Measurements from ENCODE around the gene MYCBPAP.
"Not testable (repeated sequence)": the region's sequence is repeated elsewhere in the genome, so short reads cannot be mapped to it uniquely, and the experiment has no call there.

Gene MYCBPAP

DNA sequence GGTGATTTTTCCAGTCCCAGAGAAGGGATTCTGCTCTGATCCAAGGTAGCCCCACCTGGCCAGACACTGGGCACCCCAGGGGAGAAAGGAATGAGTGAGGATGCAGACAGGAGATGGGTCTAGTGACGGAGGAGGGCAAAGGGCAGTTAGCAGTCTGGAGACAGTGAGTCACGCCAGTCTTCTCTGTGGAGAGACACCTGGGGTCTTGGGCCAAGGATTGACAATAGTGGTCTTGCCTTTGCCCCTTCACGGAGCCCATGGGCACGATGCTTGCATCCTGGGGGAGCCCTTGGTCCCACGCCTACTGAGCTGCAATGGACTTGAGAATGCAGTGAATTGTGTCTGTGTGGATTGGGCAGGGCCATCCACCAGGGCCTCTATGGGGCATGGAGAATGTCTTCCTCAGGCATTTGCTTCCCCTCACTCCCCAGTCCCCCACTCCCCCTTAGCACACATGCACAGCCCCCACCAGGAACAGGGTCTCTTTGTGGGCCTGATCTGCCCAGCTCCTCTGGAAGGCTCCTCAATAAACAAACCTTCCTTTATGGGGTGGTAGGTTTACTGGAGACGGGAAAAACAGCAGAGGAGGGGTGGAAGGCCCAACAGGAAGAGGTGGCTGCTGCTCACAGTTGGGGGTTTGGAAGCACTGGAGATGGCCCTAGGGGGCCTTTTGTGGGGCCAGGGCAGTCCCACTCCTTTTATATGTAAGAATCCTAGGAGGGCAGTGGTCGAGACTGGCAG, 41.0 kb upstream of the MYCBPAP start:
- Histone ChIP-seq H3K4me1 (ENCODE audit: insufficient read depth, low read length) (no peaks in the 10 kb centered on the region), H3K27me3 (ENCODE audit: insufficient read depth, low read length) (peaks cover 47% of the 10 kb centered on the region), H3K4me3 (ENCODE audit: low read length) (no peak overlapping the region), H2AFZ (ENCODE audit: low read depth, low read length) (no peak overlapping the region), H3K9me3 (ENCODE audit: low read length) (peaks cover 7% of the 10 kb centered on the region), H3K36me3 (ENCODE audit: insufficient read depth, low read length) (no peaks in the 10 kb centered on the region)

DNA sequence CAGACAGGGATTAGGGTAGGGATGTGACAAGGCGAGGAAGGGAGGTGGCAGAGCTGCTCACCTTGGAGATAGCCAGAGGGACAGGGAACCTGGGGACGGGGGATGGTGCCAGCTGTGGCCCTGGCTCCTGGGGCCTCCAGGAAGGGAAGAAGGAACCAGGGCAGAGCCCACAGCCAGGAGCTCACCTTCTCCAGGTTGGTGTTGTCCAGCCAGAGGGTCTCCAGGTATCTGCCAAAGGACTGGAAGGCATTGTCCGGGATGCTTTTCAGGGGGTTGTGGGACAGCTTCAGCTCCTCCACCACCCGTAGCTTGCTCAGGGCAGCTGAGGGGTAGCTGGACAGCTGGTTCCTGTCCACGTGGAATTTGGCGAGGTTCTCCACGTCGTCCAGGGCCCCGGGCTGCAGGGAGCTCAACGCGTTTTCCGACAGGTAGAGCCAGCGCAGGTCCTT, 40.4 kb upstream of the MYCBPAP start:
- Histone ChIP-seq H3K27me3 (ENCODE audit: insufficient read depth, low read length) (peaks cover 51% of the 10 kb centered on the region), H3K36me3 (ENCODE audit: insufficient read depth, low read length) (no peaks in the 10 kb centered on the region), H3K9me3 (ENCODE audit: low read length) (peaks cover 7% of the 10 kb centered on the region), H3K4me1 (ENCODE audit: insufficient read depth, low read length) (no peaks in the 10 kb centered on the region), H2AFZ (ENCODE audit: low read depth, low read length) (no peak overlapping the region), H3K4me3 (ENCODE audit: low read length) (no peak overlapping the region)

DNA sequence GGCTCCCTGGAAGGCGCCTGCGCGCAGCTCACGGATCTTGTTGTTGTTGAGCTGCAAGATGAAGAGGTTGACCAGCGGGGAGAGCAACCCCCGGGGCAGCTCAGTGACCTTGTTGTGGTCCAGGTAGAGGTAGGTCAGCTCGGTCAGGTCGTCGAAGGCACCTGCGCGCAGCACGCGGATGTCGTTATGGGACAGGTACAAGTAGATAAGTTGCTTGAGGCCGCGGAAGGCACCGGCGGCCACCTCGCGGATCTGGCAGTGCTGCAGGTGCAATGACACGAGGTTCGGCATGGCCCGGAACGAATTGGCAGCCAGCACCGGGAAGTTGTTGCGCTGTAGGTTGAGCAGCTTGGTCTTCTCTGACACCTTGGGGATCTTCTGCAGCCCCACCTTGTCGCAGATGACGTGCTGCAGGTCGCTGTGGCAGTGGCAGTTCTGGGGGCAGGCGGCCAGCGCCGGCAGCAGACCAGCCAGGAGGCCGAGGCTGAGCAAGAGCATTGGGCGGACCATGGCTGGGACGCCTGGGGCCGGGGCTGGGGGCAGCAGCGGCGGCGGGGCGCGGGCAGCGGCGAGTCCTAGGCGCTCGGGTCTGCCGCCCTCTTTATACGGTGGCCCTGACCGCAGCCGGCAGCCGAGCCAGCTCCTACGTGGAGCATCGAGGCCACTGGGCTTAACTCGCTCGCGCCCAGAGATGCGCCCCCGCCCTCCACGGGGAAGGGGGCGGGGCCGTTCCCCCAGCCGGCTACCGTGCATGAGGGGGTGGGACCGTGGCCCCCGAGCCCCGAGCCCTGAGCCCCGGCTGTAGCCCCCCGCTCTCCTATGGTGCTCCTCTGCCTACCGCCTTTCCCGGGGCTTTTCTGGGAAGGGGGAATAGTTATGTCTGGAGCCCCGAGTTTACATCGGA, 39.7 kb upstream of the MYCBPAP start, which contains the start of gene CHAD:
CHAD (minus strand) TSS at position 577 of the 904 bp plus-strand sequence; CDS start at position 510, 67 bp downstream.
- Histone ChIP-seq H3K4me1 (ENCODE audit: insufficient read depth, low read length) (no peaks in the 10 kb centered on the region), H3K36me3 (ENCODE audit: insufficient read depth, low read length) (no peaks in the 10 kb centered on the region), H3K4me3 (ENCODE audit: low read length) (no peak within 1 kb of the TSS), H2AFZ (ENCODE audit: low read depth, low read length) (no peak within 1 kb of the TSS), H3K9me3 (ENCODE audit: low read length) (peaks cover 7% of the 10 kb centered on the region), H3K27me3 (ENCODE audit: insufficient read depth, low read length) (peaks cover 54% of the 10 kb centered on the region)

DNA sequence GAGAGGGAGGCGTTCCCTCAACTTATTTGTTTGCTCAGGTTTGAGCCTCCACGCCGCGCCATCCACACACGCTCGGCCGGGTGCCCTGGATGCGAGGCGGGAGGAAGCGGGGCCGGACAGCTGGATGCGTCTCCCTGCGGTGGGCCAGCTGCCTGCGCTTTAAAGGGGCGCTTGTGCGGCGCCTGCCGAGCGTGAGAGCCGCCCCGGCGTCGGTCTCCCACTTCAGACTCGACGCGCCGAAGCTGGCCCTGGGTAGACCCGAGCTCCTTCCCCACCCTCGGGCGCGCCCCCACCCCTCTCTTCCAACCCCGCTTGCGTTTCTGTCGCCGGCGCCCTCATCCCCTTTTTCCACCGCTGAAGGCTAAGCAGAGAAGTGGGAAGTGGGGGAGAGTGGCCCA, 39.0 kb upstream of the MYCBPAP start:
- Histone ChIP-seq H3K36me3 (ENCODE audit: insufficient read depth, low read length) (no peaks in the 10 kb centered on the region), H3K4me3 (ENCODE audit: low read length) (no peak overlapping the region), H2AFZ (ENCODE audit: low read depth, low read length) (no peak overlapping the region), H3K9me3 (ENCODE audit: low read length) (peaks cover 7% of the 10 kb centered on the region), H3K4me1 (ENCODE audit: insufficient read depth, low read length) (no peaks in the 10 kb centered on the region), H3K27me3 (ENCODE audit: insufficient read depth, low read length) (peaks cover 58% of the 10 kb centered on the region)

DNA sequence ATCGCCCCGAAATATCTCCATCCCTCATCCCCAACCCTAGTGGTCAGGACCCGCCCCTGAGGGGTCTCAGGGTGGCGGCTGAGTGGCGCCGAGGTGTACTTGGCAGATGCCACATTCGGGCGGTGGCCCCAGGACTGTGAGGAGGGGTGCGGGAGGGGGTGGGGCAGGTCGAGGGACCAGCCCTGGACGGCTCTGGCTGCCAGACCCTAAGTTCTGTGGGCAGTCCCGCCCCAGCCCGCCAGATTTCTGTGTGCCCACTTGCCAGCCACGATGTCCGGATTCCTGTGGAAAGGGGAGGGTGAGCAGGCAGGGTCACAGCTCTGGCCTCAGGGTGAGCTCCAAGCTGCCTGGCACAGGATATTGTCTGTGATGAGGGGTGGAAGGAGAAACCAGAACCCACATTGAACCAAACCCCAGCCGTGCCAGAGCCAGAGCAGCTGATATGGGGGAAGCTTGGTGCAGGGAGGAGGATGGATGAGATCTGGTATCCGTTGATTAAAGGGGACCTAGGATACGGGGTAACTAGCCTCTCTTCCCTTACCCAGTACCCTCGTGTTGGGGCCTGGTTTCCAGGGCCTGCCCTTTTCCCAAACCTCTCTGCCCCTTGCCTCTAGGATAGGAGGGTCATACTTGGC, 38.5 kb upstream of the MYCBPAP start:
- no peak overlapping the region for H2AFZ ChIP-seq (ENCODE audit: low read depth, low read length)
- peaks cover 61% of the 10 kb centered on the region for H3K27me3 ChIP-seq (ENCODE audit: insufficient read depth, low read length)
- peaks cover 7% of the 10 kb centered on the region for H3K9me3 ChIP-seq (ENCODE audit: low read length)
- no peaks in the 10 kb centered on the region for H3K36me3 ChIP-seq (ENCODE audit: insufficient read depth, low read length)
- H3K4me3 ChIP-seq (ENCODE audit: low read length), result no peak overlapping the region
- H3K4me1 ChIP-seq (ENCODE audit: insufficient read depth, low read length), result no peaks in the 10 kb centered on the region

DNA sequence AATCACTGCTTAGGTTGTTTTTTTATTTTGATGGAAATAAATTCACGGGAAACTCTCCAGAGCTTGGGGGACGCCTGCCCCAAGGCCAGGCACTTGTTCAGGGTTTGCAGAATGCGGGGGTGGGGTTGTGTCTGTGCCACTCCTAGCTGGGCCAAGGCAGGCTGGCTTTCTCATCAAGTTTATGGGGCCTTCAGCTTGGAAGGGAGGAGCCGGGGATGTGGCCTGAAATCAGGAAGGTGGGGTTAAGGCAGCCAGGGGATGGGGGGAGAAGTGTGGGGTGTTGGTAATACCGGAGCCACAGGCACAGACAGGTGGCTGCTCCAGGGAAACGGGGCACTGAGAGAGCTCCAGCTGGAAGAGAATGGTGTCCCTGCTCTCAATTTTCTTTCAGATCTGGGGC, 37.8 kb upstream of the MYCBPAP start:
- Histone ChIP-seq H3K9me3 (ENCODE audit: low read length) (peaks cover 7% of the 10 kb centered on the region), H2AFZ (ENCODE audit: low read depth, low read length) (no peak overlapping the region), H3K4me1 (ENCODE audit: insufficient read depth, low read length) (no peaks in the 10 kb centered on the region), H3K4me3 (ENCODE audit: low read length) (no peak overlapping the region), H3K36me3 (ENCODE audit: insufficient read depth, low read length) (no peaks in the 10 kb centered on the region), H3K27me3 (ENCODE audit: insufficient read depth, low read length) (peaks cover 63% of the 10 kb centered on the region)

DNA sequence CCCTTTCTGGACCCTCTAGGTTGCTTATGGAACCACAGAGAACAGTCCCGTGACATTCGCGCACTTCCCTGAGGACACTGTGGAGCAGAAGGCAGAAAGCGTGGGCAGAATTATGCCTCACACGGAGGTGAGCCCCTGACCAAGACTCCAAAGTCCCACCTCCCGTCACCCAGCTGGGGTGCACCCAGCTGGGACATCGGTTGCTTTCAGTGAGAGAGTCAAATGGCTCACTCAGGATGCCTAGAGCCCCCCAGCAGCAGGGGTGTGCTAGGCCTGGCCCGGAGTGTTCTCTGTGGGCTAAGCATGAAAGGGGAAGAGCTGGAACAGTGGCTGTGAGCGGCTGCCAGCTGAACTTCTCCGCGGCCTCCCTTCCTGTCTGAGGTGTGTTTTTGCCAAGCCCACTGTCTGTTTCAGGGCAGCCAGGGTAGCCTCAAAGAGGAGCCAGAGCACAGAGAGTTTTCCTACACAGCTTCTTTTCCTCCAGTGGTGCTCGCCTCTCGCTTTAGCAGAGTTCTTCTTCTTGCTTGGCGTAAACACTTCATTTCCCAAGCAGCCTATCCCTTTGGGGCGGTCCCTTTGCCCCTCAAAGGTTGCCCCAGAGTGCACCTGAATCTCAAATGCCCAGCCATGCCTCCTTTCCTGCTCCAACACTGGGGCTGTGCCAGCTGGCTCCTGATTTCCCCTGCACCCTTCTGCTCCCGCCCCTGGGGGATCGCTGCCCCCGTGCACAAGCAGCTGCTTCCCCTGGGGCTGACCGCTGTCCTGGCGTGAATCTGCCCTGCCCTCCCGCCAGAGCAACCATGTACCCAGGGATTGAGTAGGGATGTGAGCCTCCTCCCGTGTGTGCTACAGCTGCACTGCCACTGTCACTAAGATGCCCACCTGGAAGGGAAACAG, 37.0 kb upstream of the MYCBPAP start:
- Histone ChIP-seq H2AFZ (ENCODE audit: low read depth, low read length) (no peak overlapping the region), H3K4me3 (ENCODE audit: low read length) (no peak overlapping the region), H3K4me1 (ENCODE audit: insufficient read depth, low read length) (no peaks in the 10 kb centered on the region), H3K36me3 (ENCODE audit: insufficient read depth, low read length) (no peaks in the 10 kb centered on the region), H3K9me3 (ENCODE audit: low read length) (peaks cover 7% of the 10 kb centered on the region), H3K27me3 (ENCODE audit: insufficient read depth, low read length) (peaks cover 67% of the 10 kb centered on the region)

DNA sequence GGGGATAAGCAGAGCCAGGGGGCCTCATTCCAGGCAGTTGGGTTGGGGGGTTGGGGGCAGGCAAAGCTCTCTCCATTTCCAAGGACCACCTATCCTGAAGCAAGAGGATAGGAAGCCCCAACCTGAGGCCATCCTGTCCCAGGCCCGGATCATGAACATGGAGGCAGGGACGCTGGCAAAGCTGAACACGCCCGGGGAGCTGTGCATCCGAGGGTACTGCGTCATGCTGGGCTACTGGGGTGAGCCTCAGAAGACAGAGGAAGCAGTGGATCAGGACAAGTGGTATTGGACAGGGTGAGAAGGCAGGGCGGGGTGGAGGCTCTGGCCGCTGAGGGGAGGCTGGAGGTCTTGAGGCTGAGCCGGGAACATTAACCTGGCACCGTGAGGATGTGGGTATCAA, 36.0 kb upstream of the MYCBPAP start:
- no peaks in the 10 kb centered on the region for H3K36me3 ChIP-seq (ENCODE audit: insufficient read depth, low read length)
- no peak overlapping the region for H2AFZ ChIP-seq (ENCODE audit: low read depth, low read length)
- no peak overlapping the region for H3K4me3 ChIP-seq (ENCODE audit: low read length)
- H3K9me3 ChIP-seq (ENCODE audit: low read length), result peaks cover 7% of the 10 kb centered on the region
- H3K27me3 ChIP-seq (ENCODE audit: insufficient read depth, low read length), result peaks cover 59% of the 10 kb centered on the region
- H3K4me1 ChIP-seq (ENCODE audit: insufficient read depth, low read length), result no peaks in the 10 kb centered on the region

DNA sequence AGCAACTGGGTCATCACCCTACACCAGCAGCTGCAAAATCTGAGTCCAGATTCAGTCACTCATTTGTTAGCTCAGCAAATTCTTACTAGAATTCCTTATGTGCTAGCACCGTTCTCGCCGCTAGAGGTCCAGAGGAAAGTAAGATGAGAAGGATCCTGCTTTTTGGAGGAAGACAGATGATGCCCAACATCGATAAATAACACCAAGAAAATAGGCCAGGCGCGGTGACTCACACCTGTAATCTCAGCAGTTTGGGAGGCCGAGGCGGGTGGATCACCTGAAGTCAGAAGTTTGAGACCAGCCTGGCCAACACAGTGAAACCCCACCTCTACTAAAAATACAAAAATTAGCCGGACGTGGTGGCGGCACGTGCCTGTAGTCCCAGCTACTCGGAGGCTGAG, 35.5 kb upstream of the MYCBPAP start:
- not testable (repeated sequence) for H3K36me3 ChIP-seq (ENCODE audit: insufficient read depth, low read length); H3K9me3 ChIP-seq (ENCODE audit: low read length); H2AFZ ChIP-seq (ENCODE audit: low read depth, low read length); H3K4me1 ChIP-seq (ENCODE audit: insufficient read depth, low read length); H3K4me3 ChIP-seq (ENCODE audit: low read length)
- H3K27me3 ChIP-seq (ENCODE audit: insufficient read depth, low read length), result peaks cover 56% of the 10 kb centered on the region

DNA sequence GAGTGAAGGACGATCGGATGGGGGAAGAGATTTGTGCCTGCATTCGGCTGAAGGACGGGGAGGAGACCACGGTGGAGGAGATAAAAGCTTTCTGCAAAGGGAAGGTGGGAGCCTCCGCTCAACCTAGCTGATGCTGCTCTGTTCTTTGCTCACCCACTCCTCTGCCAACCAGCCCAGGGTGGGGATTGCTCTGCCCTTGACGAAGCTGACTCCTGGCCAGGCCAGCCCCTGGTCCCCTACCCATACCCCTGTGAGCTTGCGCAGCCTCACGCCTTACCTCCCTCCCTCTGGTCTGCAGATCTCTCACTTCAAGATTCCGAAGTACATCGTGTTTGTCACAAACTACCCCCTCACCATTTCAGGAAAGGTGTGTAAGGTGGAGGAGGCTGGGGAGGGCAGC, 34.3 kb upstream of the MYCBPAP start:
- Histone ChIP-seq H3K4me1 (ENCODE audit: insufficient read depth, low read length) (peaks cover 5% of the 10 kb centered on the region), H2AFZ (ENCODE audit: low read depth, low read length) (no peak overlapping the region), H3K27me3 (ENCODE audit: insufficient read depth, low read length) (peaks cover 48% of the 10 kb centered on the region), H3K4me3 (ENCODE audit: low read length) (no peak overlapping the region), H3K9me3 (ENCODE audit: low read length) (no peaks in the 10 kb centered on the region), H3K36me3 (ENCODE audit: insufficient read depth, low read length) (no peaks in the 10 kb centered on the region)

DNA sequence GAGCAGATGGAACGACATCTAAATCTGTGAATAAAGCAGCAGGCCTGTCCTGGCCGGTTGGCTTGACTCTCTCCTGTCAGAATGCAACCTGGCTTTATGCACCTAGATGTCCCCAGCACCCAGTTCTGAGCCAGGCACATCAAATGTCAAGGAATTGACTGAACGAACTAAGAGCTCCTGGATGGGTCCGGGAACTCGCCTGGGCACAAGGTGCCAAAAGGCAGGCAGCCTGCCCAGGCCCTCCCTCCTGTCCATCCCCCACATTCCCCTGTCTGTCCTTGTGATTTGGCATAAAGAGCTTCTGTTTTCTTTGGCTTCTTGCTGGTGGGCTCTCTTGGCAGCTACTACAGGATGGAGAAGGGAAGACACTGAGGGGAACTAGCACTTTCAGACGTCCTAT, 33.7 kb upstream of the MYCBPAP start:
- H3K36me3 ChIP-seq (ENCODE audit: insufficient read depth, low read length), result no peaks in the 10 kb centered on the region
- H3K4me1 ChIP-seq (ENCODE audit: insufficient read depth, low read length), result peaks cover 5% of the 10 kb centered on the region
- H3K27me3 ChIP-seq (ENCODE audit: insufficient read depth, low read length), result peaks cover 45% of the 10 kb centered on the region
- H3K9me3 ChIP-seq (ENCODE audit: low read length), result no peaks in the 10 kb centered on the region
- no peak overlapping the region for H3K4me3 ChIP-seq (ENCODE audit: low read length)
- H2AFZ ChIP-seq (ENCODE audit: low read depth, low read length), result no peak overlapping the region

DNA sequence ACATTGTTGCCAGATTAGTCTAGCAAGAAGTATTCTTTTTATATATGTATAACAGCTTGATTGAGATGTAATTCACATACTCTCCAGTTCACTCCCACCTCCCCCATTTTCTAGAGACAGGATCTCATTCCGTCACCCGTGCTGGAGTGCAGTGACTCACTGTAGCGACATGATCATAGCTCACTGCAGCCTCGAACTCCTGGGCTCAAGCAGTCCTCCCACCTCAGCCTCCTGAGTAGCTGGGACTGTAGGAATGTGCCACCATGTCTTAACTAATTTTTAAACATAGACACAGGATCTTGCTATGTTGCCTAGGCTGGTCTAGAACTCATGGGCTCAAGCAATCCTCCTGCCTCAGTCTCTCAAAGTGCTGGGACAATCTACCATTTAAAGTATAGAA, 32.9 kb upstream of the MYCBPAP start:
- Histone ChIP-seq H2AFZ (ENCODE audit: low read depth, low read length) (no peak overlapping the region), H3K4me1 (ENCODE audit: insufficient read depth, low read length) (peaks cover 10% of the 10 kb centered on the region), H3K4me3 (ENCODE audit: low read length) (no peak overlapping the region), H3K27me3 (ENCODE audit: insufficient read depth, low read length) (peaks cover 36% of the 10 kb centered on the region), H3K9me3 (ENCODE audit: low read length) (no peaks in the 10 kb centered on the region), H3K36me3 (ENCODE audit: insufficient read depth, low read length) (no peaks in the 10 kb centered on the region)
